HPDE6-E6E7 (cell line): ENCODE results near the gene DLGAP1.

Experiments used
- DNase-seq: peaks from one replicate; pipeline ENCODE4 v3.0.0; 2011; ENCODE audit warnings: missing footprints; ENCODE audit errors: extremely low spot score

DLGAP1 gene

GRCh38 chr18:3867864-3868311 is 587.2 kb downstream of the DLGAP1 start:
- no peak for DNase-seq

- DNase-seq: no peak
Observed at GRCh38 chr18:3867236-3867635, 587.9 kb downstream of the DLGAP1 start.

GRCh38 chr18:3864669-3865298 is 590.3 kb downstream of the DLGAP1 start:
- DNase-seq: no peak

GRCh38 chr18:3863593-3863992 is 591.5 kb downstream of the DLGAP1 start:
- no peak for DNase-seq

- DNase-seq: no peak
Observed at GRCh38 chr18:3863006-3863405, 592.1 kb downstream of the DLGAP1 start.

GRCh38 chr18:3861495-3861894 is 593.6 kb downstream of the DLGAP1 start:
- DNase-seq: no peak

GRCh38 chr18:3857544-3857943 is 597.6 kb downstream of the DLGAP1 start:
- no peak for DNase-seq

- no peak for DNase-seq
Observed at GRCh38 chr18:3855966-3856365, 599.1 kb downstream of the DLGAP1 start.

GRCh38 chr18:3852321-3852720 is 602.8 kb downstream of the DLGAP1 start:
- no peak for DNase-seq

GRCh38 chr18:3851159-3851558 is 603.9 kb downstream of the DLGAP1 start:
- DNase-seq: no peak

- DNase-seq: no peak
Observed at GRCh38 chr18:3848316-3848715, 606.8 kb downstream of the DLGAP1 start.

GRCh38 chr18:3845161-3845560 is 609.9 kb downstream of the DLGAP1 start:
- no peak for DNase-seq

- DNase-seq: no peak
Observed at GRCh38 chr18:3842844-3843243, 612.3 kb downstream of the DLGAP1 start.

- no peak for DNase-seq
Observed at GRCh38 chr18:3840766-3841165, 614.3 kb downstream of the DLGAP1 start.

GRCh38 chr18:3839581-3839981 is 615.5 kb downstream of the DLGAP1 start:
- no peak for DNase-seq

- no peak for DNase-seq
Observed at GRCh38 chr18:3836483-3837335, 618.4 kb downstream of the DLGAP1 start.

- DNase-seq: no peak
Observed at GRCh38 chr18:3832025-3832638, 623.0 kb downstream of the DLGAP1 start.

- DNase-seq: no peak
Observed at GRCh38 chr18:3830604-3831003, 624.5 kb downstream of the DLGAP1 start.

- no peak for DNase-seq
Observed at GRCh38 chr18:3827236-3827845, 627.8 kb downstream of the DLGAP1 start.

- no peak for DNase-seq
Observed at GRCh38 chr18:3826021-3826420, 629.1 kb downstream of the DLGAP1 start.

- no peak for DNase-seq
Observed at GRCh38 chr18:3824101-3824500, 631.0 kb downstream of the DLGAP1 start.

- no peak for DNase-seq
Observed at GRCh38 chr18:3823073-3823472, 632.0 kb downstream of the DLGAP1 start.
